Stimulated activated CD8-positive, alpha-beta memory T cell treated with anti-CD3 and anti-CD28 coated beads, Interleukin-4, amount 100 ng/mL, for 24 hours (primary cell): Measurements from ENCODE around the gene ARHGAP26.

Experiments used
- DNase-seq: peaks from one replicate; pipeline ENCODE4 v3.0.0-alpha.2; 2020; ENCODE audit warnings: low read depth

Gene ARHGAP26

DNA sequence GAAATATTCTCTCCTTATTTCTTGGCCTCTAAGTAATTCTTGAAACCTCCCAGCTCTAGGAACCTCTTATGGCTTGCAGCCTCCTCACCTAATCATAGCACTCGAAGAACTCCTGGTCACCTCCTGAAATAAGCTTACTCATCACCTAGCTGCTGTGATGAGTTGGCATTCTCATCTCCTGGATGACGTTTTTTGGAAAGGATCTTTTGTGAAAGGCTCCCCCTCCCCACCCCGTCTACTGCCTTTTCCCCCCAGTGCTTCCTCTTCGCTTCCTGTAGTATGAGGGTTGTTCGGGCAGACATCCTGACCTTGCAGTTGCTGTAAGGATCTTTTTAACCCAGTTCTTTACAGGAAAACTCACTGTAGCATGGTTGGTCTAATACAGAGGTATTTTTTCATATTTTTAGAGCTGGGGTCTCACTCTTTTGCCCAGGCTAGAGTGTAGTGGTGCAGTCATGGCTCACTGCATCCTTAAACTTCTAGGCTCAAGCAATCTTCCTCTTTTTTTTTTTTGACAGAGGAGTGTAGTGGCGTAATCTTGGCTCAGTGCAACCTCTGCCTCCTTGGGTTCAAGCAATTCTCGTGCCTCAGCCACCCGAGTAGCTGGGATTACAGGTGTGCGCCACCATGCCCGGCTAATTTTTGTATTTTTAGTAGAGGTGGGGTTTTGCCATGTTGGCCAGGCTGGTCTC lies 41.8 kb downstream of the ARHGAP26 start:
- no peak for DNase-seq

DNA sequence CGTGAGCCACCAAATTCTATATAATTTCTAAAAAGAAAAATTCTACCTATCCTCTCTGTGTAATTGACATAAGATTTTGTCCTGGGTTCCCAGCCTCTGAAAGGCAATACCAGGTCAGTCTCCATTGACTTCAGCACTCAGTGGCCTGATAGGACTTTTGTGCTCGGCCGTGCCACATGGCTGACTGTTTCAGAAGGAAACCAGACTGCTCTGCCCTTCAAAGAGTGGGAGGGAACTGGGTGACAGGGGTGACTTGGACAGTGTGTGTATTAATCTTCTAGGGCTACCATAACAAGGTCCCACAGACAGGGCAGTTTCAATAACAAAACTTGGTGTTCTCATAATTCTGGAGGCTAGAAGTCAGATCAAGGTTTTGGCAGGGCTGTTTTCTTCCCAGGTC lies 43.0 kb downstream of the ARHGAP26 start:
- DNase-seq: no peak

DNA sequence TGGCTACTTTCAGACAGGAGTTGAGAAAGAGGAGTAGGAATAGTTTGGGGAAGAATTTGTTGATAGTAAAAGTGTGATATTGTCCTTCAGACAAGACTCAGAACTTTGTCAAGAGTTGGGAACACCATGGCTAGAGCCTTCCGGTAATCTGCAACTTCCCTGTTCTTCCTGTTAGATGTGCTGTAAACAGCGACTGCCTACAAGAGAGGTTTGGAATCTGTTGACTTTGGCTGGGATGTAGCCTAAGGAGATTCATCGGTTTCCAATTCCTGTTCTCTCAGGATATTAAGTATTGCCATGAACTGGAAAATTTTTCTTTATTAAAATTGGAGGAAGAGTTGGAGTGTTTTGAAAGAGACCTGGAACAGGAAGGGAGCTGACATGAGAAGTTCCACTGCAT lies 43.9 kb downstream of the ARHGAP26 start:
- no peak for DNase-seq

DNA sequence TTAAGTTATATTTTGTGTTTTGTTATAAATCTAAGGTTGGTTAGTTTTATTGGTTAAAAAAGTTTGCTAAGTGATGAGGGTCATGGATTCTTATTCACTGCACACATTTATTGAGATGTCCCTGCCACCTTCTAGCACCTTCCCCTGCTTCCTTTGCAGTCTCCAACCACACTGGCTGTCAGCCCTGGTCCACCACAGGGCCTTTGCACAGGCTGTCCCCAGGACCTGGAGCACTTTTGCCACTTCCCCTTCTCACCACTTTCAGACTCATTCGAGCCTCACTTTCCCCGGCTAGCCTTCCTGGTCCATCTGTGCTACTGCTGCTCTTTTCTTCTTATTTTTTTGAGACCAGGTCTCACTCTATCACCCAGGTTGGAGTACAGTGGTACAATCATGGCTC lies 45.3 kb downstream of the ARHGAP26 start:
- DNase-seq: no peak

DNA sequence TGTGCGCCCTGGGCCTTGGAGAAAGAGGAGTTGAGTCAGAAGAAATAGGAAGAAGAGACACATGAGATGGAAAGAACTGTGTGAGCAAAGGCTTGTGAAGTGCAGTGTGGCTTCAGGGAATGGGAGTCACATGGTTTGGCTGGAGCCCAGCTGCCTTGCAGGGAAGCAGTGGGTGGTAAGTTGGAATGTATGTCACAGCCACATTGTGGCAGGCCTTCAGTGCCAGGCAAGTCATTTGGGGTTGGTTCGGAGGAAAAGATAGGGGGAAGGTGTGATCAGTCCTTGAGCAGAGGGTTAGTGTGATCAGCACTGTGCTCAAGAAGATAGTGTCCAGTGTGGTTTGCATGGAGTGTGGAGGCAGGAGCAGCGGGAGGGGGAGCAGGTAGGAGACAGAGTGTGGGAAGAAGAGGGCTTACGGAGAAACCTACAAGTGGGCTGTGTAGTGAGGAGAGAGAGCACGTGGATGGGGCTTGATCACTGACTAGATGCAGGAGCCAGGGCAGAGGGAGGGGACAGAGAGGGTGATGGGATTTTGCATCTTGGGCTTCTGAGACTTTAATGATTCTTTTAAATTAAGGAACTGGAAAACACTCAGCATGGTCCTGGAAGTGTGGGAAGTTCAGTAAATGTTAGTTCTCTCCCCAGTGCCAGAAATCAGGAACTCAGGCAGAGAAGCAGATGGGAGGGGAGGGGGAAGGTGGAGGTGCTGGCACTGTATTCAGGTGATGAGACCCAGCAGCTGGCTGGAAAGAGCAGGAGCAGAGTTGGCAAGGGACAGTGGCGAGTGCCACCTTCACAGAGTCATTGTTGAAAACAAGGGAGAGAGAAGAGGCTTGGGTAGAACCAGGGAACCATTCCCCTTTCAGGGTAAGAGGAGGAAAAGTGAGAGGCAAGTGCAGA lies 46.6 kb downstream of the ARHGAP26 start:
- DNase-seq: no peak

DNA sequence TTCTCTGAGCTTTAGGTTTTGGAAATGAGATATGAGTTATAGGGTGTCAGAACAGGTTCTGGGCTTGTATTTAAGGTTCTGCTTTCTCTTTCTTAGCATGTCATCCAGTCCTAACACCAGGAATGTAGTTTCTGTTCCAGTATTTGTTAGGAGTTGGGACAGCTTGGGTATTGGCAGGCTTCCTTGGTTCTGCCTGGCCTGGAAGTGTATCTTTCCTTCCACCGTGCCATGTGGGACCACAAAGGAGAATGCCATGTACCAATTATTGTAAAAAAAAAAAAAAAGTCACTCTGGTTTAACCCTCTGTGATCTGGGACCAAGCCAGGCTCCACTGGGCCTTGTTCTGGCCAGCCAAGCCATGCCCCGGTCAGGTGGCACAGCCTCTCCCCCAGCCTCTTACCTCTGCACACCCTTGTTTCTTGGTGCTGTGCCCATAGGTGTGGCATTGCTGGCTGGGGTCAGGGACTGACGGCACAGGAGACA lies 47.8 kb downstream of the ARHGAP26 start:
- DNase-seq: no peak

DNA sequence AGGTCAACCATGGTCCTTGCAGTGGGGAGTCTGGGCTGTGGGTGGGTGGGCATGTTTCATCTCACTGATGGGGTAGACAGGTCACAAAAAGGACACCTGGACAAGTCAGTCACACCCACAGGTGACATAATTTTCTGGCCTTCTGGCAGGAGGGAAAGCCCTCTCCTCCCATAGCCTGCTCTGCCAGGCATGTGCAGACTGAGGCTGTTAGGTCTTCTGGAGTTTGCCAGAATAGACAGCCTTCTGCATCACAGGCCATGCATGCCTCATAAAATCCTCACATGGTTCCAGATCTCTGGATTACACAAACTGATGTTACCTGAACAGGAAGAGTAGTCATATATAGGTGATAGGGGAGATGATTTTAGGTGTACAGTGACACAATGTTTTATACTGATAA lies 49.1 kb downstream of the ARHGAP26 start:
- no peak for DNase-seq

DNA sequence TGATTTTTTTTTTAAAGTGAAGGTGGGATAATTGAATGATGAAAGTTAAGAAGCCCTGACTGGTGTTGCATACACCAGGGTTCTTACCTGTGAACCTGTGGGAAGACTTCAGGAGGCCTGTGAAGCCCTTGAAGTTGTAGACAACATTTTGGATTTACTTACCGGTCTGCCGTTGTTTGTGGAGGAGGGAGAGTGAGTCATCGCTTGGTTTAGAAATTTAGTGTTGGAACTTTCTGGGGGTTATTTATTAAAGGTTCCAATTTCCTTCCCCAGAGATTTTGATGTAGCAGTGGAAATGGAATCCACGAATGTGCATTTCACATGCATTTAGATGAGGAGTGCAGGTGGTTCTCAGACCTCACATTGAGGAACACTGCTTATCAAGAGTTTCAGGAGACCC lies 49.6 kb downstream of the ARHGAP26 start:
- no peak for DNase-seq

DNA sequence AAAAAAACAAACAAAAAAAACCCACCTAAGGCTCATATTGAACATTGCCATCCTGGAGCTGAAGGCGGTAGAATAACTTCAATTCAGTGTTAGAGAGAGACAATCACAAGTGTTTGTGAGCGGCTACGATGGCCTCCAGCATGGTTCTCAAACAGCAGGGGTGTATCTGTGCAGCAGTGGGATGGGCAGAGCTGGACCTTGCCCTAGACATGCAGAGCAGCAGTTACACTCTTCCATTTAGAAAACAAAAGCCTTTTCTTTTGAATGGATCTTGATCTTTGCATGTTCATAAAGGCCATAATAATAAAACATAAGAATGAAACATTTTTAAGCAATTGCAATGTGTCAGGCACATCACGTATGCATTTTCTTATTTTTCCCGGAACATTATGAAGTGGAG lies 50.3 kb downstream of the ARHGAP26 start:
- DNase-seq: no peak

DNA sequence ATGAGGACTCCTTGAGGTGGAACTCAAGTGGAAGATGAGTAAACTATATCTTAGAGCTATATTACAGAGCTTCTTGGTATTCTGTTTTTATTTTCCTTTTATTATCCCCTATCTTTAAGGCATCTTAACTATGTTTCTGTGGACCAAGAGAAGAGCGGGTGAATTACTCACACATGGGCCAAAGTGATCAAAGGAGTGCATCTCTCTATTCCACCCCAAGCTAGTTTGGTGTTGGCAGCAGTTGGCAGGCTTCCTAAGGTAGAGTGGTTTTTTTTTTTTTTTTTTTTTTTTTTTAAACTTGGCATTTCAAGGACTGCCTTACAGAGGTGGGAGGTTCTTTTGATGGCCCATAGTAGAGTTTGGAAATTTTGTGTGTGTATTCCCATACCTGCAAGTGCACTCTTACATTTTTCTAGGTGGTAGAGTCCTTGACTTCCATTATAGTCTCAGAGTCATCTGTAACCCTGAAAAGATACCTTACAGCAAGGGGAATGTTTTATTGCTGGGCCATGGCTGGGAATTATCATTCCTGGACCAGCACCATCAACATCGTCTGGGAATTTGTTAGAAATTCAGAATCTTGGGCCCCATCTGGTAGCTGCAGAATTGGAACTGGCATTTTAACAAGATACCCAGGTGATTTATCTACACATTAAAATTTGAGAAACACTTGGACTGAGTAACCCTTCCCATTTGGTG lies 51.0 kb downstream of the ARHGAP26 start:
- no peak for DNase-seq

DNA sequence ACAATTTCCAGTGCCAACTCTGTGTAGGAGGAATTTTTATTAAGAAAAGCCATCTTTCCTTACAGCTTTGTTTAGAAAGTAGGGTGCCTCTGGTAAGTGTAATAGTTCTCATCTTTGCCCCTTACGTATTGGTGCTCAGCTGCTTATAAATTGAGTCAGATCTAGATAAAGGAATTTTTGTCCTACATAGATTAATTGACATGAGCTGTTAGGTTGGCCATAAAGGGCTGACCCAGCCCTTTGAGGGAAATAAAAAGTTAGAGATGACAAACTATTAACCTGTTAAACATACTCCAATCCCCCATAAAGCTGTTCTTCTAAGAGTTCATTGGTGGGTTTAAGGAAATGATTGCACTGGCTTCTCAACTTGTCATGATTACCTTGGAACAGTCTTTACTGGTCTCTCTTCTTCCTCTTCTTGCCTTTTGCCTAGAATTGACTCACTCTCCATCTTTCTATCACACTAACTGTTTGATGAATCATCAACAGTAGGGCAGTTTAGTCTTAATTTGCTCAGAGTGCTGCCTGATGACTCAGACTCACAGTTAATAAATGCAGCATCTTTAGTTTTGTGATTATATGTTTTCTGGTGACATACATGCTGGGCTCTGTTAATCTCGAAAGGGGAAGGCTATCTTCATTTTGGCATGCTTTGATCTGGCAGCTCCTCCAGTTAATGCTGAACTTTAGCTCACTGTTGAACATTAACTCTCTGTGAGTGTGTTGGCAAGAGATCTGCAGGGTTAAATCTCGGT lies 51.7 kb downstream of the ARHGAP26 start:
- no peak for DNase-seq

DNA sequence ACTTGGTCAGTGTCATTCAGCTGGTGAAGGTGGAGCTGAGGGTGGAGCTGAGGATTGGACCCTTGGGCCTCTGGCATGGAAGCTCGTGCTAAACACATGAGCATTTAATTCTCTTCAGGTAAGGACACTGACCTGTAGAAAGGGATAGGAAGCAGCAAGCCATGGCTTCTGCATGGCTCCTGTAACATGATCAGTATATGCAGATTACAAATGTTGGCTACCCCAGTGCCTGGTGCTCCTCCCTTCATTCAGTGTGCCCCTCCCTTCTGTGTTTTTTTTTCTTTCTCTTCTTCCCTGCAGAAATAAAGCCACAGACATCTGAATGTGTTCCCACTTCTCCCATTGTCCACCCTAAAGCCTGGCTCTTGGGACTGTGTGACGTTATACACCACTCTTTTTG lies 52.9 kb downstream of the ARHGAP26 start:
- no peak for DNase-seq

DNA sequence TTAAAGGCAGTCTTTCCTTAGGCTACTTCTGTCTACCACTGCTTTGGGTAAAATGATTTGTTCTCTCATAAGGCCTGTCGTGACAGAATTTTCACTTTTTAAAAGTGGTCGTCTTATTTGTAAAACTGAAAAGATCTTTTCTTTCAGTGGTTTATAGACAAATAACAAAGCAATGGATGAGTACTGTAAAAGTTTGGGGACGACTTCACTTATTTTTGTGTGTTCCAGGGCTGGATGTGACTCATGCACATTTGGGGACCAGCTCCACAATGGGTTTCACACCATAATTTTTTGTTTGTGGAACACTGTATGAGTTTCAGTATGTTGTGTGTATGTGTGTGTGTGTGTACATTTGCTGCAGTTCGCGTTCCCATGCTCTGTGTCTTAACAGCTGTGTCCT lies 53.6 kb downstream of the ARHGAP26 start:
- DNase-seq: no peak

DNA sequence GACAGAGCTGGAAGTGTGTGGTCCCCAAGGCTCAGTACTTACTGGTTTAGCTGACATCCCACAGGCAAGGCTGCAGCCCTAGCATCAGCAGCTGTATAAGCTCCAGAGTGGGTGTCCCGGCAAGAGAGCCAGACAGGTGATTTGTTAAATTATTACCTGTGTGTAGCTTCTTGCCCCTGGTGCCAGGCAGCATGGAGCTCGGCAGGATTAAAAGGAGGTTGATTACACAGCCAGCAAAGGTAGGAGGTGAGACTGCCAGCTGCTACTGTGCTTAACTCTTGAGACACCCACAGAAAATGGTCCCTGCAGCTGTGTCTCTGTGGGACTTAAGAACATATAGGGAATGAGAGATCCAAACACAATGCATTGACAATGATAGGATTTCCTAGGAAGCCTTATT lies 54.2 kb downstream of the ARHGAP26 start:
- DNase-seq: no peak

DNA sequence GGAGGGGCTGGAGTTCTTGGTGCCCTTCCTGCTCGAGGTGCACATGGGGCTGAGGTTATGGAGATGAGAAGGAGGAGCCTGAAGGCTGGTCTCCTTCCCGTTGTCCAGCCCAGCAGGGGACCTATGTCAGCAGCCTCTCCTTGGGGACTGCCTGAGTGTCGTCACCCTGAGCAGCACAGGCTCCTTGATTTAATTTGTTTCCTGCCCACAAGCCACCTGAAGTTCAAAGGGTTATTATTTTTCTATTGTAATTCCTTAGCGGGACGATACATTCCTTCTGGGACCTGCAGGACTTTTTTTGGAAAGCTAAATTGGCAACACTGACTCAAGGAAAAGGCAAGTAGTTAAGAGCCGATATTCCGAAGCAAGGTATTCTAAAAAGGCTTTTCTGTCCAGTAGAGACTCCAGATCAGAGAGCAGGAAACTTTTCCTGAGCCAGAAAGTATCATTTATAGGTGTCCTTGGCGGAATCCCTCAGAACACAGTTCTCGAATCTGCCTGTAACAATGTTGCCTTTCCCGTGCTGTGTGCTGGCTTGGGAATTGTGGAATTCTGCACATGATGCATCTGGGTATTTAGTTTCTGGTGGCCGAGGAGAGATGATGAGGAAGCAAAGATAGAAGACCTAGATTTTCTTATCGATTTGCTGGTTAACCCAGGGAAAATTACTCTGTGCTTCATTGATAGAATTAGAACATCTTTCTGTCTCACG lies 55.4 kb downstream of the ARHGAP26 start:
- no peak for DNase-seq

DNA sequence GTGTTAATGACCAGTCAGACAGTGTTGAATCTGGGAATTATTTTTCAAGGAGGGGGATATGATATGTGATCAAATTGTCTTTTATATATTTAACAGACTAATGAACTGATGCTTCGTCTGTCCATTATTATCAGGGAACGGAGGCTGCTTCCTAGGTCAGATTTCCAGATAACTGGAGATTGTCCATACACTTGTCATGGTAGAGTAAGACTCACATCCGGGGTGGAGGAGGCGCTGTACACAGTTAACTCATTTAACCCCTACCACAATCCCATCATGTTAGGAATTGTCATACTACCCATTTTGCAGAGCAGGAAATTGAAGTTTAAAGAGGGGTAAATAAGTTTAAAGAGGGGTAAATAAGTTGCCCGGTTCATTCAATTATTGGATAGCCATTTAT lies 55.9 kb downstream of the ARHGAP26 start:
- no peak for DNase-seq

DNA sequence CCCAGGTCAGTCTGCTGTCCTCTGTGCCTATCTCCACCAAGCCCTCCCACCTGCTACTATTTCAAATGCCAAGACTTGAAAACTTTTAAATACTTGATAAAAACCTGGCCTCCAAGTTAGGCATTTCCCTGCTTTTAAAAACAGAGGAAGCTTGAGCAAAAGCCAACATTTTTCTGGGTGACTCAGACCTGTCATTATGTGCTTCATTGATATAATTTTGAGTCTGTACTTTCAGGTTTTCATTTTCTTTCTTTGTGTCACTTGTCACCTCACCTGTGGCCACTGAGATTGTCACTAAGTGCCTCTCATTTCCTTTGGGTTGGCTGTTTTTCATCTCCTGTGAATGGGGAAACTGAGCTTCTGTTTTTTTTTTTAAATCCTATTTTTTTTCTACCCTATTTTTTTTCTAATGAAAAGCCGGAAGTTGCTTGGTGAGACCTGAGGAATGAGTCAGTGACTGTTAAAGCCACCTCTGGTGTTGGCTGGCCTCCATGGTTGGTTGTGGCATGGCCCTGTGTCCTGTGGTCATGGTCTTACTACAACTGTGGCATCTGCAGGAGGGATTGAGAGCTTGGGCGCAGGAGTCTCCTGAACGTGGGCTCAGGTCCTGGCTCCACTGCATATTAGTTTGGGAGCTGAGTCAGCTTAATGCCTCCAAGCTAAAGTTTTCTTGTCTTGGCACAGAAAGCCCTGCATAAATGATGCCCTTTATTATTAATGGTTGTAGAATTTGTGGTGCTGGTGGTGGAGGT lies 56.7 kb downstream of the ARHGAP26 start:
- DNase-seq: no peak

DNA sequence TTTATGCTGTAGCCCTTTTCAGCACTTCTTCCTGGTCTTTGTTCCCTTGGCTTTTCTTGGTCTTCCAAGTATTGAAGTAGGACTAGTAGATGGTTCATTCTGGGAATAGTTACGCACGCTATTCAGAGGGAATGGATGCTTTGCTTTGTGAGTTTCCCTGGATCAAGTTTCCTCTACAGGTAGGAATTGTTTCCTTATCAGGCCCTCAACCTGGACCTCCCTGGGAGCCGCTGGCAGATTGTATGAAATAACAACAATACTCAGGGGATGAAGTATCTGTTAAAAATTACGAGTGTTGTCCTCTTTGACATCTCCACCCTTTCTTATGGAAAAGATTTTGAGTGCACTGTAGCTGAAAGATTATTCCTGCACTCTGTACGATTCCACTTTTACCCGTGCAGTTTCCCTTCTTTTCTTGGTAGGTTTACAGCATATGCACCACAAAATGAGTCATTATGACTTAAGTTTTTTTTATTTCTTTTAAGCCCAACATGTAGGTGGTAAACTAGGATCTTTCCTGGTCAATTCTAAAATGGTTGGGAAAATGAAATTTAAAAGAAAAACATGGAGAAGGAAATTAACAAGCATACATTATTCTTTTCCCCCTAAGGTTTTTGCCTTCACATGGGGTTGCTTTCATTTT lies 57.9 kb downstream of the ARHGAP26 start:
- no peak for DNase-seq

DNA sequence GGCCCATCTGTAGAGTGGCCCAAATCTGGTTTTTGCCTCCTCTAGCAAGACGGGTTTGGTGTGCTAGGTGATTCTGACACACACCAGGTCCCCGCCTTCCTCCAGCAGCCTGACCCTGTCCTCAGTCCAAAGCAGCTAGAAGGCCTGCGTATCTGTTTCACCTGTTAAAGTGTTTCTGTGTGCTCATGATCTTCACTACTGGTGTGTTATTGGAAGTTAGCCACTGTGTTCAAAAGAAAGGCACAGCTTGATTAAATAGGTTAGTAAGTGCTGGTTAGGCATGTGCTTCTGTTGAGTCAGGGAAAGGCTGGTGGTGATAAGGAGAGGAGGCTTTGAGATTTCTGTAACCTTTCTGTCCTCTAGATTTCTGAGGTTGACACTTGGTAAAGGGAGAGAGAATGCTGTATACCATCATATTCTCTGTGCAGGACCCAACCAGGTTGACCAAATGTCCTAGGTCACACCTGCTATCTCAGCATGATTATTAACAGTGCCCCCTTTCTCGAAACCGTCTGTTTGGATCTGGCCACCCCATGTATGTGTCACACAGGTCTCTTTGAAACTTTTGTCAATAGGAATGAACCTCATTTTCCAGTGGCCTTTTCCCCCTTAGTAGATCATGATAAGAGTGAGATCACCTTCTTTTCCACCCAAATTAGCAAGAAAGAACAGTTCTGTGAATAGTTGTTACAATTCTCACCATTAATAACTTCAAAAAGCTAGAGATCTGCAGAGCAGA lies 58.8 kb downstream of the ARHGAP26 start:
- DNase-seq: no peak
